Astrocyte (in vitro differentiated cells and primary cell): Measurements from ENCODE around the gene B4GALT1.

Experiments
- EZH2 ChIP-seq: IDR thresholded peaks from 2 replicates; pipeline ENCODE4 v1.6.1; 2012; ENCODE audit warnings: mild to moderate bottlenecking, low read length, inconsistent platforms; ENCODE audit not compliant: insufficient read depth
- TF ChIP-seq, protein P1 (sequence below): IDR thresholded peaks from 2 replicates; pipeline ENCODE4 v1.5.1; 2011; ENCODE audit warnings: low read depth, mild to moderate bottlenecking, inconsistent platforms, low read length, moderate library complexity; ENCODE audit not compliant: insufficient read depth

DNA sequence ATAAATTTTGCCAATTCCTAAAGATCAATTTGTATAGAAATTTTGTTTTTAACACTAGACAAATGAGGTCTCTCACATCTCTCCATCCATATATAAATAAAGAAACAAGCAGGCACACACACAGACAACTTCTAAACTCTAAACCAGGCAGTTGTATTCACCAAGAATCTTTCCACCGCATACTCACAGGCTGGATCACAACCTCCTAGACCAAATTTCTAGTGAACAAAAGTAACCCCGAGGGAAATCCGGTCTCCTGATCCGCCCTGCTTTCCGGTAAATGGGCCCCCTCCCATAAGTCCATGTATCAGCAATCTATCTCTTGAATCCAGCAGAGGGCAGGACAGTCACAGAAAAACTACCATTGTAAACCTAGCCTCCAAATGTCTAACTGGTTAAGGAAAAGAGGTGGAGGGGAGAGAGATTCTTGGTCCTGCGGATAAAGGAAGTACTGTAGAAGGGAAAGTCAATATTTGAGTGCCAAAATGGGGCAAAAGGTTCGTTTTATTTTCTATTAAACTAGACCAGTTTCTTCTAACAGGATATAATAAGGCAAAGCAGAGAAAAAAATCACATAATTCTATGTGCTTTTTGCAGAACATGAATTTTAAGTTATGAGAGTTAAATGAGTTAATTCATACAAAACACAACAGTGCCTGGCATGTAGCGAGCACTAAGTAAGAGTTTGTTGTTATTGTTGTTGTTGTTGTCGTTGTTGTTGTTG is 85.8 kb downstream of the B4GALT1 start:
- TF ChIP-seq, protein P1, sequence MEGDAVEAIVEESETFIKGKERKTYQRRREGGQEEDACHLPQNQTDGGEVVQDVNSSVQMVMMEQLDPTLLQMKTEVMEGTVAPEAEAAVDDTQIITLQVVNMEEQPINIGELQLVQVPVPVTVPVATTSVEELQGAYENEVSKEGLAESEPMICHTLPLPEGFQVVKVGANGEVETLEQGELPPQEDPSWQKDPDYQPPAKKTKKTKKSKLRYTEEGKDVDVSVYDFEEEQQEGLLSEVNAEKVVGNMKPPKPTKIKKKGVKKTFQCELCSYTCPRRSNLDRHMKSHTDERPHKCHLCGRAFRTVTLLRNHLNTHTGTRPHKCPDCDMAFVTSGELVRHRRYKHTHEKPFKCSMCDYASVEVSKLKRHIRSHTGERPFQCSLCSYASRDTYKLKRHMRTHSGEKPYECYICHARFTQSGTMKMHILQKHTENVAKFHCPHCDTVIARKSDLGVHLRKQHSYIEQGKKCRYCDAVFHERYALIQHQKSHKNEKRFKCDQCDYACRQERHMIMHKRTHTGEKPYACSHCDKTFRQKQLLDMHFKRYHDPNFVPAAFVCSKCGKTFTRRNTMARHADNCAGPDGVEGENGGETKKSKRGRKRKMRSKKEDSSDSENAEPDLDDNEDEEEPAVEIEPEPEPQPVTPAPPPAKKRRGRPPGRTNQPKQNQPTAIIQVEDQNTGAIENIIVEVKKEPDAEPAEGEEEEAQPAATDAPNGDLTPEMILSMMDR: peak; percentile 84
- TF ChIP-seq EZH2: no peak
